WTC11 (cell line): ENCODE data around the gene PURA.

Source experiments
- ATF2 ChIP-seq: sonication (generic); formaldehyde crosslinking; IDR thresholded peaks from 2 replicates; pipeline ENCODE4 v1.8.1; 2022; ENCODE audit warnings: low read depth, missing genetic modification reagents, borderline replicate concordance
- E2F4 ChIP-seq: sonication (generic); formaldehyde crosslinking; IDR thresholded peaks from 2 replicates; pipeline ENCODE4 v1.8.1; 2022; ENCODE audit warnings: low read depth, mild to moderate bottlenecking, moderate library complexity, missing genetic modification reagents, borderline replicate concordance
- GRHL2 ChIP-seq: fragments of 250-450 bp; sonication (Bioruptor Pico); IDR thresholded peaks from 2 replicates; pipeline ENCODE4 v1.8.0; 2022; ENCODE audit warnings: mild to moderate bottlenecking, moderate library complexity; ENCODE audit not compliant: insufficient replicate concordance, severe bottlenecking
- IRF2 ChIP-seq: sonication (generic); formaldehyde crosslinking; IDR thresholded peaks from 2 replicates; pipeline ENCODE4 v1.8.0; 2022; ENCODE audit warnings: low read depth, missing genetic modification reagents, borderline replicate concordance
- ZNF423 ChIP-seq: fragments of 250-450 bp; sonication (Bioruptor Pico); IDR thresholded peaks from 2 replicates; pipeline ENCODE4 v2.1.2; 2022; ENCODE audit warnings: mild to moderate bottlenecking, moderate library complexity
- TF ChIP-seq, protein P1 (sequence below): fragments of 200-600 bp; IDR thresholded peaks from 2 replicates; pipeline ENCODE4 v1.8.0; 2022; ENCODE audit warnings: antibody characterized with exemption
- TF ChIP-seq, protein P2 (sequence below): sonication (generic); formaldehyde crosslinking; IDR thresholded peaks from 2 replicates; pipeline ENCODE4 v1.8.0; 2022; ENCODE audit warnings: mild to moderate bottlenecking, missing genetic modification reagents

- no peak for TF ChIP-seq IRF2 (CRISPR knock-in tag)
- TF ChIP-seq E2F4 (CRISPR knock-in tag) = no peak
- TF ChIP-seq, protein P1, sequence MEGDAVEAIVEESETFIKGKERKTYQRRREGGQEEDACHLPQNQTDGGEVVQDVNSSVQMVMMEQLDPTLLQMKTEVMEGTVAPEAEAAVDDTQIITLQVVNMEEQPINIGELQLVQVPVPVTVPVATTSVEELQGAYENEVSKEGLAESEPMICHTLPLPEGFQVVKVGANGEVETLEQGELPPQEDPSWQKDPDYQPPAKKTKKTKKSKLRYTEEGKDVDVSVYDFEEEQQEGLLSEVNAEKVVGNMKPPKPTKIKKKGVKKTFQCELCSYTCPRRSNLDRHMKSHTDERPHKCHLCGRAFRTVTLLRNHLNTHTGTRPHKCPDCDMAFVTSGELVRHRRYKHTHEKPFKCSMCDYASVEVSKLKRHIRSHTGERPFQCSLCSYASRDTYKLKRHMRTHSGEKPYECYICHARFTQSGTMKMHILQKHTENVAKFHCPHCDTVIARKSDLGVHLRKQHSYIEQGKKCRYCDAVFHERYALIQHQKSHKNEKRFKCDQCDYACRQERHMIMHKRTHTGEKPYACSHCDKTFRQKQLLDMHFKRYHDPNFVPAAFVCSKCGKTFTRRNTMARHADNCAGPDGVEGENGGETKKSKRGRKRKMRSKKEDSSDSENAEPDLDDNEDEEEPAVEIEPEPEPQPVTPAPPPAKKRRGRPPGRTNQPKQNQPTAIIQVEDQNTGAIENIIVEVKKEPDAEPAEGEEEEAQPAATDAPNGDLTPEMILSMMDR = no peak
- TF ChIP-seq ZNF423 = no peak
- TF ChIP-seq, protein P2, sequence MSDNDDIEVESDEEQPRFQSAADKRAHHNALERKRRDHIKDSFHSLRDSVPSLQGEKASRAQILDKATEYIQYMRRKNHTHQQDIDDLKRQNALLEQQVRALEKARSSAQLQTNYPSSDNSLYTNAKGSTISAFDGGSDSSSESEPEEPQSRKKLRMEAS (CRISPR knock-in tag) = no peak
- no peak for TF ChIP-seq GRHL2 (CRISPR knock-in tag)
- TF ChIP-seq ATF2 (CRISPR knock-in tag) = no peak
Measured at GRCh38 chr5:140112685-140113179, 1.2 kb upstream of the PURA start.
